GM12873 (cell line): ENCODE data around the gene NDN.

Source experiments
- TF ChIP-seq, protein P1 (sequence below): IDR thresholded peaks from 2 replicates; pipeline ENCODE4 v1.5.1; 2012; ENCODE audit warnings: low read depth, mild to moderate bottlenecking, moderate library complexity, low read length, control low read depth; ENCODE audit not compliant: insufficient read depth; ENCODE audit errors: missing control alignments

The NDN gene, protein sequence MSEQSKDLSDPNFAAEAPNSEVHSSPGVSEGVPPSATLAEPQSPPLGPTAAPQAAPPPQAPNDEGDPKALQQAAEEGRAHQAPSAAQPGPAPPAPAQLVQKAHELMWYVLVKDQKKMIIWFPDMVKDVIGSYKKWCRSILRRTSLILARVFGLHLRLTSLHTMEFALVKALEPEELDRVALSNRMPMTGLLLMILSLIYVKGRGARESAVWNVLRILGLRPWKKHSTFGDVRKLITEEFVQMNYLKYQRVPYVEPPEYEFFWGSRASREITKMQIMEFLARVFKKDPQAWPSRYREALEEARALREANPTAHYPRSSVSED

GRCh38 chr15:23687143-23687470 lies at the start of gene NDN:
Gene NDN (minus strand): TSS chr15:23687305. CDS start chr15:23687217, 88 bp downstream.
- TF ChIP-seq, protein P1, sequence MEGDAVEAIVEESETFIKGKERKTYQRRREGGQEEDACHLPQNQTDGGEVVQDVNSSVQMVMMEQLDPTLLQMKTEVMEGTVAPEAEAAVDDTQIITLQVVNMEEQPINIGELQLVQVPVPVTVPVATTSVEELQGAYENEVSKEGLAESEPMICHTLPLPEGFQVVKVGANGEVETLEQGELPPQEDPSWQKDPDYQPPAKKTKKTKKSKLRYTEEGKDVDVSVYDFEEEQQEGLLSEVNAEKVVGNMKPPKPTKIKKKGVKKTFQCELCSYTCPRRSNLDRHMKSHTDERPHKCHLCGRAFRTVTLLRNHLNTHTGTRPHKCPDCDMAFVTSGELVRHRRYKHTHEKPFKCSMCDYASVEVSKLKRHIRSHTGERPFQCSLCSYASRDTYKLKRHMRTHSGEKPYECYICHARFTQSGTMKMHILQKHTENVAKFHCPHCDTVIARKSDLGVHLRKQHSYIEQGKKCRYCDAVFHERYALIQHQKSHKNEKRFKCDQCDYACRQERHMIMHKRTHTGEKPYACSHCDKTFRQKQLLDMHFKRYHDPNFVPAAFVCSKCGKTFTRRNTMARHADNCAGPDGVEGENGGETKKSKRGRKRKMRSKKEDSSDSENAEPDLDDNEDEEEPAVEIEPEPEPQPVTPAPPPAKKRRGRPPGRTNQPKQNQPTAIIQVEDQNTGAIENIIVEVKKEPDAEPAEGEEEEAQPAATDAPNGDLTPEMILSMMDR, result no peak

DNA sequence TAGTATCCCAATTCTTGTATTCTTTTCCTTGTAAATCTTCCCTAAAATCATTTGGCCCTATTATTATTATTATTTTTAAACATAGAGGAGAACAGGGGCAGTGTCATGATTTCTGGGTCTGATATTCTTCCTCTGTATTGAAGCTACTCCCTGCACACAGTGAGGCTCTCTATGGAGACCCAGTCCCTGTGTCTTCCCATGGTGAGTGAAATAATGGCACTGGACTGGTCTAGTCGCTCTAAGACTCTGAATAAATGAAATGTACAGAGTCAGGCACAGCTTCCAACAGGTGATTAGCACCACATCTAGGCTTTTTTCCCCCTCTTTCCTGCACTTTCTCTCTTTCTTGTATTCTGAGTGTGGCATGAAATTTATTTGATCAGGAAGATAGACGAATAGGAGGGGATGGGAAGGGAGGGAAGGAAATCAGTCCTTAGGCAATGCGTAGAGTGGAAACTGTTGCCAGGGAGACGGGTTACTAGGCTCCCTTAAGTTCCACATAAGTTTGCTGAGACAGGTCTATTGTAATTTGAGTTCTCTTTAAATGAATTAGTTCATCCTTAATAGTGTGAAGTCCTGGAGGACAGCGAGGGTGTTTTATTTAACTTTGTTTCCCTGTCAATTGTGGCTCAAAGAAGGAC lies 49.0 kb upstream of the NDN start:
- TF ChIP-seq, protein P1, result no peak

GRCh38 chr15:23734862-23735261 lies 47.8 kb upstream of the NDN start:
- TF ChIP-seq, protein P1, result no peak

DNA sequence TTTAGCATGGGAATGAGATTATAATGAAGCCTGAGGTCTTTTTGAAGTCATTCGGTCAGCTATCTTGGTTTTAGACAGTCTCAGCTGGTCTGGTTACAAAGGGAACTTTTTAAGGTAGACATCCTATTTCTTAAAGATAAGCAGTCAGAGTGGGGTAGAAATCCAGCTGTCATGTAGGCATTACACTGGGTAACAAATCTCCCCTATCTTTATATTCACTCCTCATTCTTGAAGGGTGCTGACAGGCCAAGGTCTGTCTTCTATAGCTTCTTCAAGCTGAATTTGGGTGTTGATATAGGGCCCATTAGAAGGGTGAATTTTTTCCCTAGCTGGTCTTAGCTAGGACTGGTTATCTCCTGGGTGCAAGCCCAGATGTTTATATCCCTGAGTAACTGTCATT lies 21.2 kb upstream of the NDN start:
- TF ChIP-seq, protein P1, result no peak

GRCh38 chr15:23695282-23695681 lies 8.2 kb upstream of the NDN start:
- TF ChIP-seq, protein P1, result no peak

DNA sequence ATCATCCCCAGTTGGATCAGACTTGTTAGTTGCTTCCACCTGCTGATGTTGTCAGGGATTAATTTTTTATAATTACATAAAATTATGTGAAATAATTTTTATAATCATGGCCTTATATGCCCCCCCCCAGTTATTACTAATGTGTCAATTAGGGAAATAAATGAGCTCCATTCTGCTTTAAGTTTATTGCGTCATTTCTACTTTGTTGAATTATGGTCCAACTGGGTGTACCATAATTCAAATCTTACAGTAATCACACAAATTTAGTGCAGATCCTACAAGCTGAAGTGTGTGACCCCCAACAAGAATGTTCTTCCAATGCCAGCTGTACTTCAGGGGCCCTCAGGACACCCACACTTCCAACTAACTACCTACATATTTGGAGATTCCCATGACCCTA lies 7.5 kb upstream of the NDN start:
- TF ChIP-seq, protein P1, result no peak

GRCh38 chr15:23690450-23690852 lies 3.3 kb upstream of the NDN start:
- TF ChIP-seq, protein P1, result no peak
